Loucy (cell line): ENCODE data around the gene ZNF514.

ENCODE experiments used
- CTCF ChIP-seq: fragments of 200-600 bp; sonication (generic); conservative IDR thresholded peaks from 2 replicates; pipeline ENCODE4 v1.5.1; 2014; ENCODE audit warnings: mild to moderate bottlenecking, antibody characterized with exemption, low read length
- EZH2phosphoT487 ChIP-seq: fragments of 200-600 bp; IDR thresholded peaks from 2 replicates; pipeline ENCODE4 v1.6.1; 2018; ENCODE audit warnings: antibody characterized with exemption, mild to moderate bottlenecking, moderate library complexity, borderline replicate concordance

GRCh38 chr2:95185973-95186372 lies 26.3 kb upstream of the ZNF514 start:
- no peak for TF ChIP-seq CTCF
- no peak for TF ChIP-seq EZH2phosphoT487
